Coronary artery (tissue), 2 donors: ENCODE data around the gene UGT2B7.
"Not testable (repeated sequence)": the region's sequence is repeated elsewhere in the genome, so short reads cannot be mapped to it uniquely, and the experiment has no call there.

Source experiments
- DNase-seq: peaks from one replicate; pipeline ENCODE4 v3.0.0-alpha.2; 2017; ENCODE audit warnings: low spot score
- H3K27ac ChIP-seq, 2 donors: fragments of 200-600 bp; sonication (generic); one replicate each; pipeline ENCODE4 v1.5.1; 2016 to 2019
- H3K4me3 ChIP-seq: fragments of 200-600 bp; sonication (generic); 2 replicates; pipeline ENCODE4 v1.5.1; 2016; ENCODE audit warnings: mild to moderate bottlenecking, moderate library complexity
- TF ChIP-seq, protein P1 (sequence below): fragments of 200-600 bp; sonication (generic); IDR thresholded peaks from one replicate; pipeline ENCODE4 v1.5.1; 2019; ENCODE audit warnings: antibody characterized with exemption

The UGT2B7 gene

DNA sequence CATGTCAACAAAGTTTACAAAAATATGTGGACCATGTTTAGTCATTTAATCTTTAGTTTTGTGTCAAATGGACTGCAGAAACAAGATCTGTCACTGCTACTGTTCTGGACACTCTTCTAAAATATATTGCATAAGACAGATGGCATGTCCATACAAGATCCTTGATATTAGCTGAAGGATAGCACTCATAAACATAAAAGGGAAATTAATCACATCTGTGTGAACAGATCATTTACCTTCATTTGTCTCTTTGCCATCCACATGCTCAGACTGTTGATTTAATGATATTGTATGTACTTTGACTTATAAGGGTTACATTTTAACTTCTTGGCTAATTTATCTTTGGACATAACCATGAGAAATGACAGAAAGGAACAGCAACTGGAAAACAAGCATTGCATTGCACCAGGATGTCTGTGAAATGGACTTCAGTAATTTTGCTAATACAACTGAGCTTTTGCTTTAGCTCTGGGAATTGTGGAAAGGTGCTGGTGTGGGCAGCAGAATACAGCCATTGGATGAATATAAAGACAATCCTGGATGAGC, at the start of gene UGT2B7:
Gene UGT2B7, plus strand, starts transcription at position 364 of the 546 bp plus-strand sequence. Its CDS starts 47 bp downstream, at position 411.
- no peak within 1 kb of the TSS for H3K4me3 ChIP-seq
- no peak for DNase-seq
- TF ChIP-seq, protein P1, sequence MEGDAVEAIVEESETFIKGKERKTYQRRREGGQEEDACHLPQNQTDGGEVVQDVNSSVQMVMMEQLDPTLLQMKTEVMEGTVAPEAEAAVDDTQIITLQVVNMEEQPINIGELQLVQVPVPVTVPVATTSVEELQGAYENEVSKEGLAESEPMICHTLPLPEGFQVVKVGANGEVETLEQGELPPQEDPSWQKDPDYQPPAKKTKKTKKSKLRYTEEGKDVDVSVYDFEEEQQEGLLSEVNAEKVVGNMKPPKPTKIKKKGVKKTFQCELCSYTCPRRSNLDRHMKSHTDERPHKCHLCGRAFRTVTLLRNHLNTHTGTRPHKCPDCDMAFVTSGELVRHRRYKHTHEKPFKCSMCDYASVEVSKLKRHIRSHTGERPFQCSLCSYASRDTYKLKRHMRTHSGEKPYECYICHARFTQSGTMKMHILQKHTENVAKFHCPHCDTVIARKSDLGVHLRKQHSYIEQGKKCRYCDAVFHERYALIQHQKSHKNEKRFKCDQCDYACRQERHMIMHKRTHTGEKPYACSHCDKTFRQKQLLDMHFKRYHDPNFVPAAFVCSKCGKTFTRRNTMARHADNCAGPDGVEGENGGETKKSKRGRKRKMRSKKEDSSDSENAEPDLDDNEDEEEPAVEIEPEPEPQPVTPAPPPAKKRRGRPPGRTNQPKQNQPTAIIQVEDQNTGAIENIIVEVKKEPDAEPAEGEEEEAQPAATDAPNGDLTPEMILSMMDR, result no peak
- no peak within 1 kb of the TSS for H3K27ac ChIP-seq

DNA sequence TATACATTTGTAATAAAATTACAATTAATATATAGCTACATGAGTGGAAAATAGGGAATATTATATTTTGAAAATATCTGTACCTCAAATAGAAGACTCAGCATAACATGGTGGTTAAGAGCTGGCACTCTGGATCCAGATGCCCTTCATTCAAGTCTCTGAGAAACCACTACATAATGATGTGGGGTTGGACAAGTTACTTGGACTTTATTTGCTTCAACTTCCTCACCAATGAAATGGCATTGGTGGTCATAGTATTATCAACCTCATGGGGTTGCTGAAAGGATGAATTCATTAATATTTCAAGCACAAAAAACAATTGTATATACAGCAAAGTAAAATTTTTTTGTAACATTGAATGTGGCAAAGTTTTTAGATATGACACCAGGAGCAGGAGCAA, 46.4 kb upstream of the UGT2B7 start:
- no peak for DNase-seq
- Histone ChIP-seq H3K4me3 (no peak overlapping the region), H3K27ac (no peak overlapping the region)
- TF ChIP-seq, protein P1, result no peak

DNA sequence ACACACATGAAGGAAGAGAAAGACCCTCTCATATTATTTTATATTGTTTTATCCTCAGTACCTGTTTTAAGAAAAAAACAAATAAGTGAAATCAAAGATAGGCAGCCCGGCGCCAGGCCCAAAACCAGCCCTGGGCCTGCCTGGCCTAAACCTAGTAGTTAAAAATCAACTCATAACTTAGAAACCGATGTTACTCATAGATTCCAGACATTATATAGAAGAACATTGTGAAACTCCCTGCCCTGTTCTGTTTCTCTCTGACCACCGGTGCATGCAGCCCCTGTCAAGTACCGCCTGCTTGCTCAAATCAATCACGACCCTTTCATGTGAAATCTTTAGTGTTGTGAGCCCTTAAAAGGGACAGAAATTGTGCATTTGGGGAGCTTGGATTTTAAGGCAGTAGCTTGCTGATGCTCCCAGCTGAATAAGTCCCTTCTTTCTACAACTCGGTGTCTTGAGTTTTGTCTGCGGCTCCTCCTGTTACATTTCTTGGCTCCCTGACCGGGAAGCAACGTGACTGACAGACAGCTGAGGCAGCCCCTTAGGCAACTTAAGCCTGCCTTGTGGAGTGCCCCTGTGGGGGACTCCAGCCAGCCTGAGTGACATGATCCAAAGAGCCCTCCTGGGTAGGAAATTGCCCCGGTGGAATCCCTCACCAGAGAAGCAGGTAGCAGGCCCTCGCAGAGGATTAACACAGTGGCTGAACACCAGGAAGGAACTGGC, 45.3 kb upstream of the UGT2B7 start:
- H3K27ac ChIP-seq, H3K4me3 ChIP-seq, DNase-seq: not testable (repeated sequence)

DNA sequence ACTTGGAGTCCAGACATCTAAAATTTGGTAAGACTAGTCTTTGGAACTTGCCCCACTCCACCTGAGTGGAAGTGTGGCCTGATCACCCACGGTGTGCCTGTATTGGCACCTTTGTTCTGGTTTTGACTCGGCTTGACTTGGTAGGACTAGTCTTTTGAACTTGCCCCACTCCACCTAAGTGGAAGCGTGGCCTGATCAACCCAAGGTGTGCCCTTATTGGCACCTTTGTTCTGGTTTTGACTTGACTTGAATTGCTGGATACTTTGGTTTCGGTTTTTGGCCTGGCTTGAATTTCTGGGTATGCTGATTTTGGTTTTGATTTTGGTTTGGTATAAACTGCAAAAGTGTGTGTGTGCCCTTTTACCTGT, 44.7 kb upstream of the UGT2B7 start:
- TF ChIP-seq, protein P1, result no peak
- no peak for DNase-seq
- Histone ChIP-seq H3K27ac (no peak overlapping the region), H3K4me3 (no peak overlapping the region)

DNA sequence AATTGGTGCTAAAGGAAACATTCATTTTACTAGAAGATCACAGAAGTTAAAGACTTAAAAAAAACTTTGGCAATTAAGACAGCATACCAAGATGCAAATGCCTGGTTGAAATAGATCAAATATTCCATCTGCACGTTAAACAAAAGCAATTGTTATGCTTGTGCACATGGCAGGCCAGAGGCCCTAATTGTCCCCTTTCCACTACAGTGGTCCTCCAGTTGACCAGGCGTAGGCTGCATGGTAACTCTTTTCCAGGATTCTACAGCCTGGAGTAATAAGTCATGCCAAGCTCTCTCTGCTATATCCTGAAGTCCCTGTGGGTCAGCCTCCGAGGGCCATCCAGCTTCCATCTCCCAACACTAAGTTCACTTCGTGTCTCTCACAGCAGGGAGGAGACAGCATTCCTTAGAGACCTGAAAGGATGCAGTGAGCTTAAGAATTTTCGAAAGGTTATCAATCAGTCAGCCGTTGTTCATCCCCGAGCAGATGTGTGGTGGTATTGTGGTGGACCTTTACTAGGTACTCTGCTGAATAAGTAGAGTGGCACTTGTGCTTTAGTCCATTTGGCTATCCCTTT, 42.9 kb upstream of the UGT2B7 start:
- not testable (repeated sequence) for DNase-seq, H3K4me3 ChIP-seq, H3K27ac ChIP-seq

DNA sequence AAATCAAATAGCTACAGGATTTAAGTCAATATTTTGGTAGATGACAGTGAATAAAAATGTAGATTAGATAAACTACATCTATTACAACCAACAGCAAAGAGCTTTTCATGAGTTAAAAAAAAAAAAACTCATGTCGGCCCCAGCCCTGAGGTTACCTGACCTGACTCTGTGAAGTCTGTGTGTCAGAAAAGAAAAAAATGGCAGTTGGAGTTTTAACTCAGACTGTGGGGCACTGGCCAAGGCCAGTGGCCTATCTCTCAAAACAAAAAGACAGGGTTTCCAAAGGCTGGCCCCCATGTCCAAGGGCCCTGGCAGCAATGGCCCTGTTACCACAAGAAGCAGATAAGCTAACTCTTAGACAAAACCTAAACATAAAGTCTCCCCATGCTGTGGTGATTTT, 42.2 kb upstream of the UGT2B7 start:
- not testable (repeated sequence) for H3K4me3 ChIP-seq, H3K27ac ChIP-seq, DNase-seq

DNA sequence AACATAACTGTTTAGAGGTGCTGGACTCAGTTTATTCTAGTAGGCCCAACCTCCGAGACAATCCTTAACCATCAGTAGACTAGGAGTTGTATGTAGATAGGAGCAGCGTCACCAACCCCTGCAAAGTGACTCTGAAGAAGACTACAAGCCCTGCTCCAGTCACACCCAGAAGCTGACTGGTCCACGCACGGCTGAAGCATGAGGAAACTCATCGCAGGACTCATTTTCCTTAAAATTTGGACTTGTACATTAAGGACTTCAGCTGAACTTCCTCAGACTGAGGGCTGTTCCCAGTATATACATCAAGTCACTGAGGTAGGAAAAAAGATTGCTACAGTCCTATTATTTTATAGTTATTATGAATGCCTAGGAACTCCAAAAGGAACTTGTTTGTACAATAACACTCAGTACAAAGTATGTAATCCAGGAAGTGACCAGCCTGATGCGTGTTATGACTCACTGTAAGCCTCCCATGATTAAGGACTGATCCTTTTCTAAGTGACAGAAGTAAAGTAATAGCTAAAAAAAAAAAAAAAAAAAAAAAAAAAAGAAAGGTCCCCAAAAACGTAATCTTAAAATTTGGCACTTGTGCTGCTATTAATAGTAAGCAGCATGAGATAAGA, 41.6 kb upstream of the UGT2B7 start:
- TF ChIP-seq, protein P1, result no peak
- DNase-seq, result no peak
- Histone ChIP-seq H3K27ac (no peak overlapping the region), H3K4me3 (no peak overlapping the region)

DNA sequence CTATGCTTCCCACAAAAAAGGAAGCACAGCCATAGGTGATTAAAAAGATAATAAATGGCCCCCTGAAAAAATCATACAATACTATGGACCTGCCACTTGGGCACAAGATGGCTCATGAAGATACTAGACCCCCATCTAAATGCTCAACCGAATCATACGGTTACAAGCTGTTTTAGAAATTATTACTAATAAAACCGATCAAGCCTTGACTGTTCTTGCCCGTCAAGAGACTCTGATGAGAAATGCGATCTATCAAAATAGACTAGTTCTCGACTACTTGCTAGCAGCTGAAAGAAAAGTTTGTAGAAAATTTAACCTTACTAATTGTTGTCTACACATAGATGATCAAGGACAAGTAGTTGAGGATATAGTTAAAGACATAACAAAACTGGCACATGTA, 40.1 kb upstream of the UGT2B7 start:
- TF ChIP-seq, protein P1, result no peak
- DNase-seq, result no peak
- no peak overlapping the region for H3K4me3 ChIP-seq
- no peak overlapping the region for H3K27ac ChIP-seq
